NCI-H510A (cell line): ENCODE results near the gene SPIRE1.

Experiments
- DNase-seq: peaks from one replicate; lab custom pipeline; 2025; lab: John Stamatoyannopoulos, UW

Gene SPIRE1

GRCh38 chr18:12416098-12416729 is 241.7 kb downstream of the SPIRE1 start:
- no peak for DNase-seq

GRCh38 chr18:12411456-12411855 is 246.5 kb downstream of the SPIRE1 start:
- no peak for DNase-seq

- peak; percentile 4 for DNase-seq
Measured at GRCh38 chr18:12410747-12411146, 247.2 kb downstream of the SPIRE1 start.

GRCh38 chr18:12410081-12410481 is 247.8 kb downstream of the SPIRE1 start:
- no peak for DNase-seq

- DNase-seq, result no peak
Measured at GRCh38 chr18:12409469-12409868, 248.4 kb downstream of the SPIRE1 start.

GRCh38 chr18:12408247-12408869 is 249.5 kb downstream of the SPIRE1 start:
- DNase-seq, result no peak

- DNase-seq, result no peak
Measured at GRCh38 chr18:12406371-12407111, 251.4 kb downstream of the SPIRE1 start.

GRCh38 chr18:12405066-12405465 is 252.8 kb downstream of the SPIRE1 start:
- DNase-seq, result no peak

- no peak for DNase-seq
Measured at GRCh38 chr18:12403601-12404506, 254.1 kb downstream of the SPIRE1 start.

GRCh38 chr18:12401881-12402280 is 256.0 kb downstream of the SPIRE1 start:
- no peak for DNase-seq

- DNase-seq, result no peak
Measured at GRCh38 chr18:12399231-12399630, 258.7 kb downstream of the SPIRE1 start.

- no peak for DNase-seq
Measured at GRCh38 chr18:12398625-12399024, 259.3 kb downstream of the SPIRE1 start.

GRCh38 chr18:12397793-12398192 is 260.1 kb downstream of the SPIRE1 start:
- DNase-seq, result no peak

- no peak for DNase-seq
Measured at GRCh38 chr18:12397254-12397653, 260.7 kb downstream of the SPIRE1 start.
